MM.1S (cell line): ENCODE measurements around the gene ADAMTS9.

ENCODE experiments used
- CTCF ChIP-seq: fragments of 300-600 bp; sonication (generic); IDR thresholded peaks from 2 replicates; pipeline ENCODE4 v1.5.1; 2016; ENCODE audit warnings: antibody characterized with exemption, low read length, mixed read lengths
- EZH2 ChIP-seq: fragments of 300-600 bp; sonication (generic); optimal IDR thresholded peaks from 2 replicates; pipeline ENCODE3; 2017; ENCODE audit warnings: low read depth, mild to moderate bottlenecking, antibody characterized with exemption, low read length, mixed read lengths

- TF ChIP-seq CTCF (no peak), EZH2 (no peak)
These were observed 197.5 kb downstream of the ADAMTS9 start for GRCh38 chr3:64490180-64490724.
